NCI-H146 treated with DMSO at 0.1 percent for 48 hours (cell line): ENCODE measurements around the gene LMO1.

Source experiments
- DNase-seq: peaks from one replicate; lab custom pipeline; 2025; ENCODE audit not compliant: unreplicated experiment; lab: John Stamatoyannopoulos, UW

Gene LMO1

DNA sequence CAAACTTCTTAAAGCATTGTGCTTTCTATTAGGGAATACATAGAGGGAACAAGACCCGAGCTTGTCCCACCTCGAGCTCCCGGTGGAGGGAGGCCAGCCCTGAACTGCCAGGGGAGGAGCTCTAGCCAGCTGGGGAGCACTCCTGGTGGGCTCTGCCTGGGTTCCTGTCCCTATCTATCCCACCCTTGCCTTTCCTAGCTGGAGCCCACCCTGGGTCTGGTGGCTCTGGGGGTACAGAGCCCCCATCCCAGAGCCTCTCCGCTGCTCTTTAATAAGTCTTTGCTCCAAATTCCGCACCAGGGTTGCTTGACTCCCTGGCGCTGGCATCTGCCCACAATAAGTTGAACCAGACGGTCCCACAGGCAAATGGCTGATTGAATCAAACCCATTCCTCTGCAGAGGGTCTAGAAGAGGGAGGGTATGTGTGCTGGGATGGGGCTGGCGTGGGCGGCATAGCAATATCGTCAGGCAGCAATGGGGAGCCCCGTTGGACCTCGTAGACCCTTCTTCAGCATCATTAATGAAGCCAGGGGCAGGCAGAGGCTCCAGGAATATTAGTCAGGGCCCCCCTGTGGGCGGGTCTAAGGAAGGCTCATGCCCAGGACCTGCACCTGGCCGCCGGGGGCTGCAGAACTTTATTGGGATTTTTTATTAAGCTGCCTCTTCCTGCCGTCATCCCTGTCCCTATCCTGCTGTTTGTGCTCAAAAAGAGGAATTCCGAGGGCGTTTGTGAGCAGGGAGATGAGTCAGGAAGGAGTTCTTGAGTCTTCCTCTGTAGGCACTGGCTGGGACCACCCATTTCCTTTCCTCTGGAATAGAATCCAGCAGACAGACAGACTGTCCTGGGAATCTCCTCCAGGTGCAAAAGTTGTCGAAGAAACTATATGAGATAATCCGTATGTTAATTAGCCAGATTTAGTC, 56.3 kb downstream of the LMO1 start:
- DNase-seq: no peak

DNA sequence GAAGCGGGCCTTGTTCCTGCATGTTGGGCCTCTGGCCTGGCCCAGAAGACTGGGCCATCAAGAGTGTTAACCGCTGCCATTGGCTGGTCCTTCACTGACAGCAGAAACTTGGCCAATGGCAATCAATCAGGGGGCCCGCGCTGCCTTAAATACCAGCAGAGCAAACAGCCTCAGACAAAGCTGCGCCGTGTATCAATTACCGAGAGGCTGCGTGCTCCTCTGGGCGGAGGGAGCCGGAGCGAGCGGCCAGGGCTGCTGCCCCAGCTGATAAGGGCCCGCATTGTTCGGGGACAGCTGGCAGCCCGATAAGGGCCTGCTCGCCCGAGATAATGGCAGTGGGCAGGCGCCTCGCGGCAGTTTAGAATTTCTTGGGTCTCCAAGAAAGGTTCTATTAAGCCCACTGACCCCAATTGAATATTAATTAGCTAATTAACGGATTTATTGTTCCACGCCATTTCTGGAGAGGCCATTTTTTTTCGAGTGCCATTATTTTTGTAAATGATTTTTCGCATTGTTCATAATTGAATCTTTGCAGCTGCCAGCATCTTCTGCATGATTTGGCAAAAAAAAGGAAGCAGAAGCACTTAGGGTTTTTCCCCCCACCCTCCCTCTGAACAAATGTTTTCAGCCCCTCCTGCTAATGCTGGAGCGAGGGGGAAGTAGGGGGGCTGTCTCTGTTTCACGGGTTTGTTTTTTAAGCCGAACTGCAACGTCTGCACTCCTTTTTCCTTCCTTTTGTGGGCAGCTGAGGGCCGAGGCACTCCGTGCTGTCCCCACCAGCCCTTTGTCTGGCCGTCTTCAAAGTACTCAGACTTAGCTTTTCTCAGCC, 57.2 kb downstream of the LMO1 start:
- peak; percentile 80 for DNase-seq

DNA sequence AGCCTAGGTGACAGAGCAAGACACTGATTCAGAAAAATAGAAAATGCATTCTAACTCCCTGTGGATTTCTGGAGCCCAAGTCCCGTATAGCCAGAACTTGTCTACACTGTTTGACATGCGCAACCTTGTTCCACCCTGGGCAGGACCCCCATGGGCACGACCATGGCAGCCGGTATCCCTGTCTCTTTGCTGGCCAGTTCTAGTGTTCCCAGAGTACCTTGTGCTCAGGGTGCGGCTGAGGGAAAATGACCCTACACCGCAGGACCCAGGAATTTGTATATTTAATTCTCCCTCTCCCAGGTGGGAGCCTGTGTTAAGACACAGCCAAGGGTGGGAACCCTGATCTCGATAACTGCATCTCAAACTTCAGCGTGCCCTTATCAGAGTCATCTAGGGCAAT, 58.1 kb downstream of the LMO1 start:
- no peak for DNase-seq

DNA sequence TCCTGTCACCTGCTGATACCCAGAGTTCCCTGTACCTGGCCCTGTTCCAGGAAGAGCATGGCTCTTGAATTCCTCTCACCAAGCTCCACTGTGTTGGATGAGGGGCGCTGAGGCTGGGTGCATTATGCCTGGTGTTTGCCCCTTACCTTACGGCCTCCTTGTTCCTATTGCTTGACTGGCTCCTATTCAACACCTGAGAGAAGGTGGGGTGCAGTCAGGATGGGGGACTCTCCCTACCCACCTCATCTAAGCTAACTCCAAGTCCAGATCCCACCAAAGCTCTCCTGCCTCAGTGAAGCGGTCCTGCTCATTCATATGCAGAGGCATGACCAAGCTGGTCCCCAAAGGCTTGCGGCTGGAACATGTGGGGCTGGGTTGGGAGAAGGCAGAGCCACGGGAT, 59.1 kb downstream of the LMO1 start:
- DNase-seq: no peak

- no peak for DNase-seq
These were observed 59.7 kb downstream of the LMO1 start for GRCh38 chr11:8204025-8204424.

DNA sequence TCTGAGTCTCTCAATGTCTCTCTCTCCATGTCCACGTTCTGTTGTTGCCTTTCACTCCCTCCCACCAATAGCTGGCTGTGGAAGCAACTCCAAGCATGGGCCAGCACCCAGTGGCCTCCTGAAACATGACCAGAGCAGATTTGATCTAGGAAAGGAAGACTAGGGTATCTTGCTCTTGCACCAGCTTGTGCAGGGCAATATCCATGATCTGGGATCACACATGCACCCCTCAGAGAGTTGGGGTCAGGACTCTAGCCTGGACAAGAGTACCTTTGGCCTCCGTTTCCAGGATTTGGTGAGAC, 60.3 kb downstream of the LMO1 start:
- DNase-seq: no peak

DNA sequence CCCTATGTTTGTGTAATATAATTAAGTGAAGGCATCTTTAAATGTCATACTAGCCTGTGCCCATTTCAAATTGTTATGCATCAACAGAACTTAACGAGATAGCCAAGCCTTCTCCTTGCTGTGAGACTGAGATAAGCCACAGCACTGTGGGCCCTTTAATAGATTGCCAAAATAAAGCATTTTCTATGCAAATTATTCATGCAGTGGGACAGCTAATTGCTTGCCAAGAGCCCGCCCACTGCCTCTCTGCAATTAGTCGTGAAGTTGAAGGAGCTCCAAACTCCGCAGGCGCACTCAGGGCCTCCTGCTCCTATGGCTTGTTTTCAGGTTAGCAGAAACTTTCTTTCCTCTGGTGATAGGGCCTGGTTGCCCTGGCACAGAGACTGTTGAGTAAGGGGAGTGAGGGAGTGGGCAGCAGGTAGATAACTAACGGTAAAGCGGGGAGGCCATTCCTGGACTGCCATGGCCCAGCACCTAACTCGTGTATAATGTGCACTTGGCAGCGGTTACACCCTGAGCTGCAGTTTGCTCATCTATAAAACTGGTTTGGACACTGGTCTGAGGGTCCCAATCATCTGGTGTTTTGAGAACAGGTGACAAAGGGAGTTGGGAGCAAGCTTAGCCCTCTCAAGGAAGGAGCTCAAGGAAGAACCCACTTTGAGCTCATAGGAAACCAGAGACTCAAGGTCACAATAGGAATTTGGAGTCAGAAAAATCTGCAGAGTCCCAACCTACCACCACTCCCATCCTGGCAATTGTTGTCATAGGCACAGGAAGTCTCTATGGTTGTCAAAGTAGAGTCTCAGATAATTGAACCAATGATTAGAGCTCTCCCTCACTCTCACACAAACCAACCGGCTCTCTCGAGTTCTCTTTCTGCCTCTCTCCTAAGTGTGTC, 60.9 kb downstream of the LMO1 start:
- no peak for DNase-seq

GRCh38 chr11:8201644-8202365, 61.9 kb downstream of the LMO1 start:
- no peak for DNase-seq

DNA sequence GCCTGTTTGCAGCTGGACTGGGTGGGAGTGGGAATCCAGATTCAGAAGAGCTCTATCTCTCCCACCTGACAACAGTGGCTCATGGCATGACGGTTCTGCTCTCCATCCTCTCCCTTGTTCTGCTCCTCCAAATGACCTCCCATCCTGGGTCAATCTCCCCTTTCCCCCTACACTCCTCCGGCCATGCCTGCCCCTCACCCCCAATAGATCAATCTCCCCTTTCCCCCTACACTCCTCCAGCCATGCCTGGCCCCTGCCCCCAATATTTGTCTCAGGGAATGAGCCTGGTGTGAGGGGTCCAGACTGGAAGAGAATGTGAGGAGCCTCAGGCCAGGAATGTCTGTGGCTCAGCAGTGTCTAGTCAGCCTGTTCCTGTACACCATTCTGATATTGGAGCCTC, 64.0 kb downstream of the LMO1 start:
- DNase-seq: no peak

- no peak for DNase-seq
These were observed 66.9 kb downstream of the LMO1 start for GRCh38 chr11:8196749-8197148.

DNA sequence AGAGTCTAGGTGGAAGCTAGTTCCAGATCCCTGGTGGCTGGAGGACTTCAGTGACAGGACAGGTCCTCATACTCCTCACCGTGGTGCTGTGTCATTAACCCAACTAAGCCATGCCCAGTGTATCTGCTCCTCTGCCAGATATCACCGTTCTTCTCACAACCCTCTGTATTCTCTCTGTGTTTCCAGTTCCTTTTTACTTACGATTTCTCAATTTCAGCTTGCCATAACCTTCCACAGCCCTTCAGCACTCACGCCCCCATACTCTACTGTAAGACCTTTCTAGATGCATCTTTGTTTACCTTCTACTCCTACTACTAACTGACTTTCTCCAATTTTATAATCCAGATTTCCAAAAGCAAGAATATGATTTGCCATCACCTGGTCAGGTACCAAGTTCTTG, 68.7 kb downstream of the LMO1 start:
- no peak for DNase-seq

DNA sequence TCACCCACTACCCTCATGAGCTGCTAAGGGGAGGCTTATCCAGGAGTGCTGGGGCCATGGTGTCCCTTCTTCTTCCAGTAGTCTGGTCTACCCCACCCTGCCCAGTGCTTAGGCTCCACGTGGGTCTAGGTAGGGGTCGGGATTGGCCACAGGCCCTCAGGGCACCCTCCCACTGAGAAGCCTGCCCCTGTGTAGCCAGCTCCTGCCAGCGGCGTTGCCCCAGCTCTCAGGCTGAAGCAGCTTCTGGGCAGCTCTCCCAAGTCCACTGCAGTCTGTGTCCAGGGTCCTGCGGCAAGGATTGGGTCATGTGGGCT, 70.8 kb downstream of the LMO1 start:
- DNase-seq: no peak

GRCh38 chr11:8192016-8192895, 71.4 kb downstream of the LMO1 start:
- peak; percentile 66 for DNase-seq

DNA sequence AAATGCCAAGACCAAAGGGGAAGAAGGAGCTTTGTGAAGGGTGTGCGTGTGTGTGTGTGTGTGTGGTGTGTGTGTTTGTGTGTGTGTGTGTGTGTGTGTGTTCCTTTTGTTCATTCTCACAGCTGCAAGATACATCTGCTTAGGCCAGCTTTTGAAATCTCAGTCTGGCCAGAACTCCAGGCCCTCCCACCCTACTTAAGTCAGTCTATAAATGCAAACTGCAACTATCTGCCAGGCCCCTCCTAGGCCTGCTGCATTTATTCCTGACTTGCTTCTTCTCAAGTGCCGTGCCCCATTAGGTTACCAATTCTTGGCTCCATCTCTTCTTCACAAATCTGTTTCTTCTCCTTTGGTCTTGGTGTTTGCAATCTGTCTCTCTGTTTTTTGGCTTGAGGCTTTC, 73.2 kb downstream of the LMO1 start:
- no peak for DNase-seq

DNA sequence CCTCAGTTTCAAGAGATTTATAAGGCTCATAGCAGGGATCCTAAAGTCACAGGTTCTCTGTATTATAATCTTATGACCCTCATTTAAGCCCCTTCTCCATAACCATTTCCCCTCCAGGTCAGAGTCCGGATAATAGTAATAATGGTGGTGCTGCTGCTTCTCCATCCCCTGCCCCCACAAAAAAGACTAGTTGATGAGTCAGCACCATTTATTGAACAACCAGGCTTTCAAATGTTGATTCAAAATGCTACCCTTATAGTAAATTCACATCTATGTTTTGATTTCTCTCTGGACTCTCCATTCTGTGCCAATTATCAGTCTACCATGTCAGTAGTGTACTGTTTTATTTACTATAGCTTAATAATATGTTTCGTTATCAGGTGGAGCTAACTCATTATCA, 77.2 kb downstream of the LMO1 start:
- no peak for DNase-seq

DNA sequence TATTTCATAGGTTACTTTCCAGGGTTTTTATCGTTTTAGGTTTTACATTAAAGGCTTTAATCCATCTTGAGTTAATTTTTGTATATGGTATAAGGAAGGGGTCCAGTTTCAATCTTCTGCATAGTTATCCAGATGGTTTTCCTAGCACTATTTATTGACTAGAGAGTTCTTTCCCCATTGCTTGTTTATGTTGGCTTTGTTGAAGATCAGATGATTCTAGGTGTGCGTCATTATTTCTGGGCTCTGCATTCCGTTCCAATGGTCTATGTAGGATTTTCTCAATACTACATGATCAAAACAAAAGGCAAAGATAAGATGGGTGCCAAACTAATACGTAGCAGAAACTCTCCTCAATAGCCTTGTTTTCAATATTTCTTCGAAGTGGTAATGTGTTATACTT, 80.6 kb downstream of the LMO1 start:
- no peak for DNase-seq

GRCh38 chr11:8180469-8180868, 83.2 kb downstream of the LMO1 start:
- no peak for DNase-seq

DNA sequence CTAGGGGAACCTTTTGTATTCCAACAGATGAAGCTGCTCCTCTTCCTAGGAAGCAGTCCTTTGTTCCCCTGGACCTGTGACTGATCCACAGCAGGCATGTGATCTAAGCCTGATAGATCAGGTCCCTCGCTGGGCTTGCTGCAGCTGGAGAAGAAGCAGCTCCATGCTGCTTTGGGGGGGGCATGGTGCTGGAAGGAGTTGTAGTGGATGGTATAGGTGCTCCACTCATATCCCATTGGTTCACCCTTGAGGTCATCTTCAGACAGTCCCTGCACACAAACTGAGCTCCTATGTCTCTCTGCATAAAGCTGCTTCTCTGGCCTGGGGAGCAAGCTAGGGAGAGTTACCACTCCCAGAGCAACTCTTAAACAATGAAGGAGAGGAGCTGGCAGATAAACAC, 85.4 kb downstream of the LMO1 start:
- no peak for DNase-seq

DNA sequence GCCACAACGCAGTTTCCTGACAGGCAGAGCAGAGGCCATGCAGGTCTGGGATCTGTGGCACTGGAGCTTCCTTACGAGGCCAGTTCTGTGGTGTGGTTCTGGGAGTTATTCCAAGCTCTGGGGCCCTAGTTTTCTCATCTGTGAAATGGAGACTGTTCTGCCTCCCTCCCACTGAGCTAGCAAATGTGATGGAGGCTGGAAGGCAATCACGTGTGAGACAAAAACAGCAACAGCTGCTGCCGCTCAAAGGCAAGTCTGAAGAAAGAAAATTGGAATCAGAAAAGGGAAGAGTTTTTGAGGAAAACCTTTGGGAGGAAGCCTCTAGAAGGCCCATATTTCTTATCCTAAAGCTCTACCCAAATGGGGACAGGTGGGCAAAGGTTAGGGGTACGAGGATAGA, 86.5 kb downstream of the LMO1 start:
- no peak for DNase-seq
